Liver (tissue), 9 donors: ENCODE data around the gene INSYN2B. TPM values are rescaled to one million over a fixed set of nuclear protein-coding genes. Genes with fewer than 3 reads are reported as not detected.

Experiments used
- DNase-seq: peaks from one replicate; pipeline ENCODE4 v3.0.0-alpha.2; 2017; ENCODE audit warnings: low spot score
- H3K27ac ChIP-seq, 2 donors: one replicate each; pipeline ENCODE4 v1.7.0; 2013; ENCODE audit warnings: inconsistent platforms in 2 of 2, low read length in 2 of 2, control low read depth in 1 of 2, low read depth in 1 of 2, mild to moderate bottlenecking in 1 of 2
- H3K27me3 ChIP-seq, 4 donors: one replicate each; pipeline versions ENCODE4 v1.6.1 to v1.7.0; 2013; ENCODE audit warnings: low read length in 3 of 4, inconsistent platforms in 1 of 4, mild to moderate bottlenecking in 1 of 4, moderate library complexity in 1 of 4; ENCODE audit not compliant: control insufficient read depth in 4 of 4, insufficient read depth in 4 of 4
- H3K36me3 ChIP-seq, 4 donors: one replicate each; pipeline versions ENCODE4 v1.6.1 to v1.7.0; 2013; ENCODE audit warnings: low read length in 3 of 4, mild to moderate bottlenecking in 3 of 4, low read depth in 1 of 4, moderate library complexity in 1 of 4; ENCODE audit not compliant: control insufficient read depth in 4 of 4, insufficient read depth in 3 of 4
- H3K4me1 ChIP-seq, 4 donors: one replicate each; pipeline versions ENCODE4 v1.6.1 to v1.7.0; 2013; ENCODE audit warnings: low read length in 3 of 4, mild to moderate bottlenecking in 3 of 4, moderate library complexity in 1 of 4; ENCODE audit not compliant: control insufficient read depth in 4 of 4, insufficient read depth in 4 of 4
- H3K4me3 ChIP-seq, 3 donors: one replicate each; pipeline versions ENCODE4 v1.6.1 to v1.7.0; 2013; ENCODE audit warnings: low read length in 3 of 3, control low read depth in 1 of 3, low read depth in 1 of 3, mild to moderate bottlenecking in 1 of 3
- H3K9ac ChIP-seq, 2 donors: one replicate each; pipeline ENCODE4 v1.7.0; 2013; ENCODE audit warnings: low read length in 2 of 2, mild to moderate bottlenecking in 2 of 2, moderate library complexity in 2 of 2, control low read depth in 1 of 2, low read depth in 1 of 2
- H3K9me3 ChIP-seq, 4 donors: one replicate each; pipeline versions ENCODE4 v1.6.1 to v1.7.0; 2013; ENCODE audit warnings: low read length in 3 of 4; ENCODE audit not compliant: control insufficient read depth in 4 of 4
- ATF3 ChIP-seq: IDR thresholded peaks from 2 replicates; pipeline ENCODE4 v1.6.1; 2016; ENCODE audit warnings: antibody characterized with exemption
- CTCF ChIP-seq: fragments of 150-350 bp; IDR thresholded peaks from 2 replicates; pipeline ENCODE4 v1.5.1; 2017; ENCODE audit warnings: improper control_type of control experiment, low read depth, low read length; ENCODE audit not compliant: missing input control
- EGR1 ChIP-seq, 2 donors: IDR thresholded peaks; 2 replicates each; pipeline ENCODE4 v1.6.1; 2016 to 2018; ENCODE audit warnings: antibody characterized with exemption in 2 of 2, low read depth in 2 of 2
- FOXA1 ChIP-seq: IDR thresholded peaks from 2 replicates; pipeline ENCODE4 v1.6.1; 2016; ENCODE audit warnings: antibody characterized with exemption
- FOXA2 ChIP-seq: IDR thresholded peaks from 2 replicates; pipeline ENCODE4 v1.6.1; 2016; ENCODE audit warnings: antibody characterized with exemption
- GABPA ChIP-seq, 2 donors: IDR thresholded peaks in 1 of 2; conservative IDR thresholded peaks in 1 of 2; 2 replicates each; pipeline ENCODE4 v1.6.1; 2016; ENCODE audit warnings: antibody characterized with exemption in 2 of 2, mild to moderate bottlenecking in 1 of 2, moderate library complexity in 1 of 2
- HNF4A ChIP-seq, 2 donors: conservative IDR thresholded peaks; 2 replicates each; pipeline ENCODE4 v1.6.1; 2016; ENCODE audit warnings: antibody characterized with exemption in 2 of 2, mild to moderate bottlenecking in 2 of 2
- HNF4G ChIP-seq: IDR thresholded peaks from 2 replicates; pipeline ENCODE4 v1.6.1; 2016; ENCODE audit warnings: antibody characterized with exemption
- JUND ChIP-seq, 2 donors: IDR thresholded peaks; 2 replicates each; pipeline ENCODE4 v1.6.1; 2016; ENCODE audit warnings: antibody characterized with exemption in 2 of 2
- MAX ChIP-seq: IDR thresholded peaks from 2 replicates; pipeline ENCODE4 v1.6.1; 2016; ENCODE audit warnings: antibody characterized with exemption
- NR2F2 ChIP-seq: IDR thresholded peaks from 2 replicates; pipeline ENCODE4 v1.6.1; 2016; ENCODE audit warnings: antibody characterized with exemption
- RAD21 ChIP-seq, 2 donors: IDR thresholded peaks; 2 replicates each; pipeline ENCODE4 v1.6.1; 2016; ENCODE audit warnings: antibody characterized with exemption in 2 of 2, mild to moderate bottlenecking in 2 of 2
- REST ChIP-seq: IDR thresholded peaks from 2 replicates; pipeline ENCODE4 v1.6.1; 2016; ENCODE audit warnings: antibody characterized with exemption, mild to moderate bottlenecking
- RXRA ChIP-seq, 2 donors: IDR thresholded peaks; 2 replicates each; pipeline ENCODE4 v1.6.1; 2017 to 2018; ENCODE audit warnings: antibody characterized with exemption in 2 of 2, mild to moderate bottlenecking in 1 of 2
- SP1 ChIP-seq: IDR thresholded peaks from 2 replicates; pipeline ENCODE4 v1.6.1; 2018; ENCODE audit warnings: antibody characterized with exemption, mild to moderate bottlenecking
- TAF1 ChIP-seq: conservative IDR thresholded peaks from 2 replicates; pipeline ENCODE4 v1.6.1; 2016; ENCODE audit warnings: antibody characterized with exemption, mild to moderate bottlenecking
- YY1 ChIP-seq: IDR thresholded peaks from 2 replicates; pipeline ENCODE4 v1.6.1; 2016; ENCODE audit warnings: antibody characterized with exemption, mild to moderate bottlenecking
- ZBTB33 ChIP-seq: IDR thresholded peaks from 2 replicates; pipeline ENCODE4 v1.6.1; 2016; ENCODE audit warnings: antibody characterized with exemption
- WGBS: extraction: QIAGEN DNeasy Blood & Tissue Kit; methylation state at CpG from one replicate; pipeline ENCODE4 v1.1.7; 2013; 5-methylcytosine and 5-hydroxymethylcytosine counted together
- polyA plus RNA-seq, 2 donors: library from polyadenylated mRNA; stranded (reverse) in 1 of 2; unstranded in 1 of 2; fragments of 200-250 nt in 1 of 2; fragments of >200 nt in 1 of 2; fragmentation: Nextera tagmentation in 1 of 2; extraction: Ambion mirVana in 1 of 2; gene quantifications; one replicate each; pipeline versions ENCODE4 v1.2.1 to v1.2.3, GENCODE V29; 2013 to 2015
- total RNA-seq, 2 donors: library from RNA; depleted of rRNA; stranded (reverse); fragments of >200 nt; gene quantifications; one replicate each; pipeline ENCODE4 v1.2.3, GENCODE V29; 2014
- donor health status: healthy.
- donor health status: healthy.
- donor health status: healthy.
- donor health status: healthy.
- donor health status: healthy.

INSYN2B gene
- total and polyA plus RNA-seq, 4 donors: 0.08 to 0.33 (median 0.13) TPM; not detected in 1

- WGBS: 70% methylated on average over 1 of the region's 1 CpG
- Histone ChIP-seq H3K4me1 (no peaks in the 10 kb centered on the region), H3K36me3 (no peaks in the 10 kb centered on the region), H3K9ac (no peak overlapping the region), H3K27ac (no peak overlapping the region), H3K27me3 (peaks cover 0 to 3% (median 0%) of the 10 kb centered on the region in 4 donors), H3K4me3 (no peak overlapping the region), H3K9me3 (no peaks in the 10 kb centered on the region)
- no peak for DNase-seq
- no peak for TF ChIP-seq ZBTB33
- TF ChIP-seq CTCF: no peak
- TF ChIP-seq GABPA (IDR thresholded peaks at IDR 0.05 in 1 of 2, conservative IDR thresholded peaks at IDR 0.05 in 1 of 2): no peak
- no peak for TF ChIP-seq RAD21 (IDR thresholded peaks at IDR 0.05)
- no peak for TF ChIP-seq ATF3
- TF ChIP-seq HNF4A (conservative IDR thresholded peaks at IDR 0.05): no peak
- TF ChIP-seq FOXA1: no peak
- TF ChIP-seq MAX: no peak
- TF ChIP-seq SP1: no peak
- no peak for TF ChIP-seq EGR1 (IDR thresholded peaks at IDR 0.05; ENCODE audit: low read depth in 2 of 2)
- no peak for TF ChIP-seq NR2F2
- no peak for TF ChIP-seq JUND (IDR thresholded peaks at IDR 0.05)
- TF ChIP-seq RXRA (IDR thresholded peaks at IDR 0.05): no peak
- no peak for TF ChIP-seq HNF4G
- TF ChIP-seq FOXA2: no peak
- no peak for TF ChIP-seq REST
- no peak for TF ChIP-seq TAF1
- no peak for TF ChIP-seq YY1
These were observed 115.8 kb downstream of the INSYN2B start for GRCh38 chr5:169864483-169864882.
